ENCODE data around the gene SMURF1. TPM values are rescaled to one million over a fixed set of nuclear protein-coding genes. Genes with fewer than 3 reads are reported as not detected.

Gene SMURF1
- polyA plus RNA-seq, 1 donor from 2014 or later, result 2.7 TPM

GRCh38 chr7:98994046-98994944, 149.6 kb downstream of the SMURF1 start:
- Mint-ChIP-seq H3K4me1 (peaks cover 0 to 2% (median 0%) of the 10 kb centered on the region in 3 donors), H3K4me3 (no peak overlapping the region), H3K27ac (peak overlapping the region in 1 of 3 donors; percentile 51), H3K36me3 (no peaks in the 10 kb centered on the region), H3K27me3 (no peaks in the 10 kb centered on the region), H3K9me3 (no peaks in the 10 kb centered on the region)

GRCh38 chr7:98993024-98993897, 150.6 kb downstream of the SMURF1 start:
- H3K9me3 Mint-ChIP-seq, result no peaks in the 10 kb centered on the region
- no peaks in the 10 kb centered on the region for H3K27me3 Mint-ChIP-seq
- H3K4me3 Mint-ChIP-seq, result no peak overlapping the region
- no peak overlapping the region for H3K27ac Mint-ChIP-seq
- H3K36me3 Mint-ChIP-seq, result no peaks in the 10 kb centered on the region
- peaks cover 0 to 2% (median 0%) of the 10 kb centered on the region in 3 donors for H3K4me1 Mint-ChIP-seq

- Mint-ChIP-seq H3K36me3 (peaks cover 4% of the 10 kb centered on the region), H3K27ac (peak overlapping the region in 1 of 3 donors; percentile 23), H3K4me3 (no peak overlapping the region), H3K27me3 (no peaks in the 10 kb centered on the region), H3K9me3 (no peaks in the 10 kb centered on the region), H3K4me1 (peaks cover 0 to 2% (median 0%) of the 10 kb centered on the region in 3 donors)
These were observed 151.8 kb downstream of the SMURF1 start for GRCh38 chr7:98992076-98992475.

- H3K36me3 Mint-ChIP-seq, result peaks cover 5% of the 10 kb centered on the region
- H3K27me3 Mint-ChIP-seq, result no peaks in the 10 kb centered on the region
- peaks cover 0 to 2% (median 0%) of the 10 kb centered on the region in 3 donors for H3K4me1 Mint-ChIP-seq
- H3K4me3 Mint-ChIP-seq, result no peak overlapping the region
- no peak overlapping the region for H3K27ac Mint-ChIP-seq
- peaks cover 0 to under 1% (median 0%) of the 10 kb centered on the region in 3 donors for H3K9me3 Mint-ChIP-seq
These were observed 152.8 kb downstream of the SMURF1 start for GRCh38 chr7:98991141-98991540.

- Mint-ChIP-seq H3K4me3 (peak overlapping the region in 1 of 4 donors; percentile 20), H3K4me1 (no peaks in the 10 kb centered on the region), H3K36me3 (peaks cover 5% of the 10 kb centered on the region), H3K9me3 (peaks cover 0 to 6% (median 3%) of the 10 kb centered on the region in 3 donors), H3K27ac (no peak overlapping the region), H3K27me3 (no peaks in the 10 kb centered on the region)
These were observed 153.6 kb downstream of the SMURF1 start for GRCh38 chr7:98990356-98990755.

GRCh38 chr7:98988641-98989040, 155.3 kb downstream of the SMURF1 start:
- Mint-ChIP-seq H3K36me3 (peaks cover 9% of the 10 kb centered on the region), H3K27ac (no peak overlapping the region), H3K4me1 (peaks cover 0 to 1% (median 0%) of the 10 kb centered on the region in 3 donors), H3K4me3 (no peak overlapping the region), H3K9me3 (peaks cover 0 to 6% (median 3%) of the 10 kb centered on the region in 3 donors), H3K27me3 (no peaks in the 10 kb centered on the region)

- Mint-ChIP-seq H3K27me3 (no peaks in the 10 kb centered on the region), H3K9me3 (peaks cover 0 to 6% (median 3%) of the 10 kb centered on the region in 3 donors), H3K4me1 (peaks cover 0 to 1% (median 0%) of the 10 kb centered on the region in 3 donors), H3K4me3 (no peak overlapping the region), H3K36me3 (peaks cover 9% of the 10 kb centered on the region), H3K27ac (no peak overlapping the region)
These were observed 158.0 kb downstream of the SMURF1 start for GRCh38 chr7:98985945-98986344.

GRCh38 chr7:98985406-98985805, 158.5 kb downstream of the SMURF1 start:
- Mint-ChIP-seq H3K4me1 (peaks cover 0 to 1% (median 0%) of the 10 kb centered on the region in 3 donors), H3K27ac (no peak overlapping the region), H3K27me3 (no peaks in the 10 kb centered on the region), H3K36me3 (peaks cover 9% of the 10 kb centered on the region), H3K4me3 (no peak overlapping the region), H3K9me3 (peaks cover 0 to 6% (median 3%) of the 10 kb centered on the region in 3 donors)

GRCh38 chr7:98984126-98984525, 159.8 kb downstream of the SMURF1 start:
- H3K27me3 Mint-ChIP-seq, result no peaks in the 10 kb centered on the region
- peak overlapping the region in 1 of 3 donors; percentile 43 for H3K27ac Mint-ChIP-seq
- no peak overlapping the region for H3K4me3 Mint-ChIP-seq
- peaks cover 0 to 1% (median 0%) of the 10 kb centered on the region in 3 donors for H3K4me1 Mint-ChIP-seq
- H3K36me3 Mint-ChIP-seq, result peaks cover 13% of the 10 kb centered on the region
- H3K9me3 Mint-ChIP-seq, result peaks cover 0 to 6% (median 3%) of the 10 kb centered on the region in 3 donors

- peaks cover 13% of the 10 kb centered on the region for H3K36me3 Mint-ChIP-seq
- H3K9me3 Mint-ChIP-seq, result peaks cover 0 to 6% (median 3%) of the 10 kb centered on the region in 3 donors
- H3K4me1 Mint-ChIP-seq, result peaks cover 0 to 1% (median 0%) of the 10 kb centered on the region in 3 donors
- no peak overlapping the region for H3K4me3 Mint-ChIP-seq
- no peak overlapping the region for H3K27ac Mint-ChIP-seq
- no peaks in the 10 kb centered on the region for H3K27me3 Mint-ChIP-seq
These were observed 161.2 kb downstream of the SMURF1 start for GRCh38 chr7:98982686-98983085.

GRCh38 chr7:98981701-98982100, 162.2 kb downstream of the SMURF1 start:
- Mint-ChIP-seq H3K27ac (no peak overlapping the region), H3K27me3 (no peaks in the 10 kb centered on the region)

GRCh38 chr7:98978672-98979071, 165.2 kb downstream of the SMURF1 start:
- Mint-ChIP-seq H3K9me3 (no peaks in the 10 kb centered on the region), H3K4me3 (no peak overlapping the region), H3K4me1 (peaks cover 0 to 2% (median 0%) of the 10 kb centered on the region in 3 donors), H3K36me3 (peaks cover 7% of the 10 kb centered on the region), H3K27ac (no peak overlapping the region), H3K27me3 (no peaks in the 10 kb centered on the region)

More at GRCh38 chr7:98981701-98982100, 162.2 kb downstream of the SMURF1 start:
- peaks cover 0 to 1% (median 0%) of the 10 kb centered on the region in 3 donors for H3K4me1 Mint-ChIP-seq
- peaks cover 0 to 6% (median 3%) of the 10 kb centered on the region in 3 donors for H3K9me3 Mint-ChIP-seq
- no peak overlapping the region for H3K4me3 Mint-ChIP-seq
- peaks cover 11% of the 10 kb centered on the region for H3K36me3 Mint-ChIP-seq
